Stimulated activated CD8-positive, alpha-beta memory T cell treated with anti-CD3 and anti-CD28 coated beads, Interleukin-4, amount 100 ng/mL, for 48 hours (primary cell): ENCODE measurements around the gene RBMS3.
"Not testable (repeated sequence)": the region's sequence is repeated elsewhere in the genome, so short reads cannot be mapped to it uniquely, and the experiment has no call there.

ENCODE experiments used
- DNase-seq: peaks from one replicate; pipeline ENCODE4 v3.0.0-alpha.2; 2020

Gene RBMS3

DNA sequence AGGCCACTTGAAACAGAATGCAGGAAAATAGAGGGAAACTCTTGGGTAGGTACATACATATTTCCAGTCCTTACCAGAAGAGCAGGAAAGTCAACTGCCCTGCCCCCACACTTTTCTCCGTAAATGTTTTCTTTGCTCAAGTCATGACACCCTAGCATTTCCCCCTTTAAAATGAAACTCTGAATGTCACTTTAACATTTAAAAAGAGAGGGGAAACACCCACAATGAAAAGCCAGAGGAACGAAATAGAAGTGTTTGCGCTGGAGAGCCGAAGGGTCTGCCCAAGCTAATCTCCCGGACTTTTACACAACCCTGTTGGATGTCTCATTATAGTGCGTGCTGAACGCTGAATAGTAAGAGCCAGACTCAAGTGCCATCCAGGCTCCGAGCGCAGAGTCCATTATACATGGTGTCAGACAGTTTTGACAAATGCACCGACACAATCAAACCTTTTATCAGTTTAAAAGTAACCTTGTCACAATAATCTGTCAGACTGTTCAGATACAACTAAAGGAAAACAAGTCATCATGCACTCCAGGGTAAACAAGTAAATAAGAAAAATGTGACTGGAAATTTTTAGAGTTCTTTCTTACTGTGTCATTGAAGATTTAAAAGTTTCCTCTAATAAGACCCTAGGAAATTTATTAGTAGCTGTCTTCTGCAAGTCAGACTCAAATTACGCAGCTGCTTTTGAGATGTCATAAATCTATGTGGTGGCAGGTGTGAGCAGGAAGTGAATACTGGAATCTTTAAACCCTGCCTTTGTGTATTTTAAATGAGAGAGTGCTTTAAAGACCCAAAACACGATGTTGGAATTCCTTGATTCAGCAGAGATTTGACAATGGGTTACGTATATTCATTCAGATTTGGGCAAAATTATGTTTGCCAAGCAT lies 159.8 kb downstream of the RBMS3 start:
- DNase-seq = no peak

DNA sequence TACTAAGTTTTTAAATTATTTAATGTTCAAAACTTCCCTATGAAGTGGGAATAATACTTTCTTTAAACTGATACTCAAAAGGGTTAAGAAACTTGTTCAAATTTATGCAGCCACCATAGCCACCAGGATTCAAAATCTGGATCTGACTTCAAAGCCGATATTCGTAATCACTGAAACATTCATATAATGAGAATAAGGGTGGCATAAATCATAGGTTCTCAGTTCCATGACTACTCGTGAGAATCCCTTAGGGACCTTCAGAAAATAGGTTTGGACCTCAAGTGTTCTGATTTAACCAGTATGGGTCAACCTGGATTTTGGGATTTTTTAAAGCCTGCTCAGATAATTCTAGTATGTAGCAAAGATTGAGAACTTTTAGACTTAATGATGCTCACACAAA lies 160.6 kb downstream of the RBMS3 start:
- no peak for DNase-seq

DNA sequence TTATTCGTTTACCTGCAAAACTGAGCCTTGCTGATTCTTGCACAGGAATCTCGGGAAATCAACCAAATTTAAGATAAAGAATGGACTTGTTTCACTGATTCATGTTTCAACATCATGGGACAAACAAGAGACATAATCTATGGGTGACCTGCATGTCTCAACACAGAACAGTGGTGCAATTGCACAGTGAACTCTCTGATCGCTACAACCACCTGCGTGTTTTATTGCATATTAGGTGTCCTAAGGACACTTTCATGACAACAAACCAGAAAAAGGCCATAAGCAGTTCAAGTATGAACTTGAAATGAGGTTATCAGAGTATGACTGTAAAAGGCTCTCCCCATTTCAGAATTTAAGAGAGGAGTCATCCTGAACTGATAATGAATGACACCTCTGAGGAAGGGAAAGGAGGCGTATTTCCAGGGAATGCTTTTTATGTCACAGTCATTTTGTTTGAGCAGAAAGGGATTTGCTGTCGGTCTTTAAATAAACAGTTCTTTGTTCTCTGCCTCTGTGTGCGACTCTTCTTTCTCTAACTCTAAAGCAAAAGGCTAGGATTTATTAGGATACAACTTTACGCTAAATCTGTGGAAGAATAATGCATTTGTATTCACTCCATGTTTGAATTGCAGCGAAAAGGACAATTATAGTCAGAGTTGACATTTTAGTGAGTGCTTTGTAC lies 167.2 kb downstream of the RBMS3 start:
- DNase-seq = no peak

DNA sequence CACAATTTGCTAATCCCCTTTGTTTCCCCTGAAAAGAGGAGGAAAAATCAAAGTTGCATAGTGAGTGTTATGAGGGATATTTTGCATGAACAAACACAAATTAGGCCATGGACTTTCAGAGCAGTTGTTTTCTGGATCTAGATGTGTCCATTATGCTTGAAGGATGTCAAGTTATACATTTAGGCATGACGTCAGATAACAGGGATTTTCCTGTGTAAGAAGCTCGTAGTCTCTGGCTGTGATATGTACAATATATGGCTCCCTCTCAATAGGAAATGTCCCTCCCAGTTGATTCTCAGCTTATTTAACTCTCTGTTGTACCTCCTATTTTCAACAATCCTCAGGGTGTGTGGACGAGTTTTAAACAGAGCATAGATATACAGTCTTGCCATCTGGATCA lies 171.0 kb downstream of the RBMS3 start:
- DNase-seq = no peak

GRCh38 chr3:29452934-29453283 lies 172.0 kb downstream of the RBMS3 start:
- DNase-seq = no peak

- no peak for DNase-seq
These were observed 172.6 kb downstream of the RBMS3 start for GRCh38 chr3:29453284-29454001.

DNA sequence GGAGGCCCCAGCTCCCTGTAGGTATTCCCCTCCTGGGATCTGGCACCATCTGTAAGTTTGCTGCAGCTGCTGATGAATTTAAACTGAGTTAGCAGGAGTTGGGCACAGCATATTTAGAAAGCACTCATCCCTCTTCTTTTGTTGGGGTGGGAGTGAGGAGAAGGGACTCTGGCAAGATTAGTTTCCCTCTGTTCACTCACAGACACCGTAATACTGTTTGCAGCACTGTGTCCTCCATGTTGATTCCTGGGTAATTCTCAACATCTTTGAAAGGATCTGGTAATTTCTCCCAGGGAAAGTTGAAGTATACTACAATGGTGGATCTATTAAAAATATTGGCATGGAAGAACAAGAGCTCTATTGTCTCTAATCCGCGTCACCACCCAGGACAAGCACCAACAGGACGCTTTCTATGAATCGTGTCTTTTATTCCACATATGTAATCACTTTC lies 173.3 kb downstream of the RBMS3 start:
- no peak for DNase-seq

- no peak for DNase-seq
These were observed 176.0 kb downstream of the RBMS3 start for GRCh38 chr3:29456901-29457300.

DNA sequence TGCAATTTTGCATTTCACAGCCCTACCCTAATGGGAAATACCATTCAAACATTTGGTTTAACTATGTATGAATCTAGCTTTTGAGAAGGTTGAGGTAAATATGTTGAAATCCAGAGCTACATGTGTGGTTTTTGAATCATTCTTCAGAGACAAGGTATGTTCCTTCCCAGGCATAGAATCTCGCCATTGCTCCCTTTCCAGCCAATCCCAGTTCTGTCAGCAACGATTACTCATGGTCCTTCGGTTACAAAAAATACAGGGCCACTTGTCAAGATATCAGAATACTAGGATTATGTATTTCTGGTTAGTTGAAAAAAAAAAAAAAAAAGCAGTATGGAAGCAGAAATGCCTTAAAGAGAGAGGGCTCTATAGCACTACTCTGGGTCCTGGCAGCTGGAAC lies 182.4 kb downstream of the RBMS3 start:
- DNase-seq = no peak

DNA sequence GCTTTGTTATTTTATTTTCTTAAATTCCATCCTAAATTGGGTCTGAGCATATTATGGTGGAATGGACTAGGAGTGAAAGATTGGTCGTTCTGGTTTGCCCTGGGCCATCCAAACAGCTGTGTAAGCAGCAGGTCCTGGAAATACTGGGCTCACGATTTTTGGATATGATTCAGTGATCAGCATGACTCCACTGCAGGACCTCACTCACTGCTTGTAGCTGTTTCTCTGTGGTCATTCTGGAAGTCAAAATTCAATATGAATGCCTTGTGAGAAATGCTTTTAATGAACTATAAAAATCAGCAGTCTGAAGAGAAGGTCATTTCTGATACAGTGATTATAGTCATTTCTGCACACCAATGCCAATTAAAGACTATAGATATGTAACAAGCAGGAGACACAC lies 185.0 kb downstream of the RBMS3 start:
- no peak for DNase-seq

- no peak for DNase-seq
These were observed 185.6 kb downstream of the RBMS3 start for GRCh38 chr3:29466442-29466841.

- DNase-seq = no peak
These were observed 187.3 kb downstream of the RBMS3 start for GRCh38 chr3:29468187-29468586.

DNA sequence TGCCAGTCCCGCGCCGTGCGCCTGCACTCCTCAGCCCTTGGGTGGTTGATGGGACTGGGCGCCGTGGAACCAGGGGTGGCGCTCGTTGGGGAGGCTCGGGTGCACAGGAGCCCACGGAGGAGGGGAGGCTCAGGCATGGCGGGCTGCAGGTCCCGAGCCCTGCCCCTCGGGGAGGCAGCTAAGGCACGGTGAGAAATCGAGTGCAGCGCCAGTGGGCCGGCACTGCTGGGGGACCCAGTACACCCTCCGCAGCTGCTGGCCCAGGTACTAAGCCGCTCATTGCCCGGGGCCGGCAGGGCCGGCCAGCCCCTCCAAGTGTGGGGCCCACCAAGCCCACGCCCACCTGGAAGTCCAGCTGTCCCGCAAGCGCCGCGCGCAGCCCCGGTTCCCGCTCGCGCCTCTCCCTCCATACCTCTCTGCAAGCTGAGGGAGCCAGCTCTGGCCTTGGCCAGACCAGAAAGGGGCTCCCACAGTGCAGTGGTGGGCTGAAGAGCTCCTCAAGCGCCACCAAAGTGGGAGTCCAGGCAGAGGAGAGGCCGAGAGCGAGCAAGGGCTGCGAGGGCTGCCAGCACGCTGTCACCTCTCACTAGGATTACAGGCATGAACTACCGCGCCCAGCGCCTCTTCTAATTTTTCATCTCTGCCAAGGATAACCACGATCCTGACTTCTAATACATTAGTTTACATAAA lies 192.8 kb downstream of the RBMS3 start:
- not testable (repeated sequence) for DNase-seq

DNA sequence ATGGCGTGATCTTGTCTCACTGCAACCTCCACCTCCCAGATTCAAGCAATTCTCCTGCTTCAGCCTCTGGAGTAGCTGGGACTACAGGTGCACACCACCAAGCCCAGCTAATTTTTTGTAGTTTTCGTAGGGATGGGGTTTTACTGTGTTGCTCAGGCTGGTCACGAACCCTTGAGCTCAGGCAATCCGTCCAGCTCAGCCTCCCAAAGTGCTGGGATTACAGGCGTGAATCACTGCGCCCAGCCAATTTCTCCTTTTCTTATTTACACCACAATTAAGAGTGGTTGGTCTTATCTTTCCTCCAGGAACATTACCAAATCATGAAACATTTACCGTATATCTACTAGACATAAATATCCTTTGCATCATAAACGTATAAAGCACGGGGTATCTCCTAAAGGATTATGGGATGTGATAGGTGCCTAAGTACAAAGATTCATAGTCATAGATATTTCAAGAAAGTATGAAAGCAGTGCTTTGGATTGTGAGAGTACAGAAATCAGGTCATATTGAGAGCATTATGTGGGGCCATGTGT lies 194.5 kb downstream of the RBMS3 start:
- DNase-seq = no peak

GRCh38 chr3:29475854-29476253 lies 195.0 kb downstream of the RBMS3 start:
- DNase-seq = no peak

- DNase-seq = no peak
These were observed 197.7 kb downstream of the RBMS3 start for GRCh38 chr3:29478611-29479010.

GRCh38 chr3:29481249-29481648 lies 200.4 kb downstream of the RBMS3 start:
- DNase-seq = no peak

GRCh38 chr3:29481969-29482767 lies 201.3 kb downstream of the RBMS3 start:
- no peak for DNase-seq

GRCh38 chr3:29484633-29485032 lies 203.8 kb downstream of the RBMS3 start:
- DNase-seq = no peak

DNA sequence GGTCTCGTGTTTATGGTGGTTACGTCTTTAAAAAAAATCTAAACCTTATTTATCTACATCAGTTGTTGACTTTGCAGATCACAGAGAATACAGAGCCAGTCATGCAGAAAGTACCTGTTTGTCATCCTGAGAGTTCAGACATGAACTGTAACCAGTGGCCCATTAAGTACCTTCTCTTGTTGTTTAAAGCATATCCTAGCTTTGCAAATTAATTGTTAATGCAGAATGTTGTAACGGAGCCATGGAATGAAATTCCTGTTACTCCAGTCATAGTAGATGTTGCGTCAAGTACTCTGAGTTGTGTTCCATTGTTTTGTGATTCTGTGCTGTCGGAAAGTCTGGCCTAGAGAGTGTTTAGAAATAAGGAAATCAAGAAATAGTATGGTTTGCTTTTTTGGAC lies 205.2 kb downstream of the RBMS3 start:
- no peak for DNase-seq

DNA sequence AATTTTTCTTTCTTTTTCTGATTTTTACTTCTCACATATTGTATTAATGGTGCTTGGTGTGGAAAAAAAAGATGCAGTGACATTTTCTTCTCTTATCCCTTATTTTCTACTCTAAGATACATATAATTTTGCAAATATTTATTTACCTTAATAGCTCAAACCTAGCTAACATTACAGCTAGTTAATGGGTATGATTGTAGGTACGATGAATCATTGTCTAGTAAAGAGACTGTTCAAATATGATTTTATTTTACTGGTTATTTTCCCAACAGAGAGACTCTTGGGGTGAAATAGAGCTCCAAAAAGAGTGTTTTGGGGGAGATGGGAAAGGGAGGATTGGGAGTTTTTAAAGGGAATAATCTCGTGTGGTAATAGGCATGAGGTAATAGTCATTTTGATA lies 206.0 kb downstream of the RBMS3 start:
- DNase-seq = no peak

- DNase-seq = no peak
These were observed 208.1 kb downstream of the RBMS3 start for GRCh38 chr3:29488922-29489321.
